OCI-LY7 (cell line): Measurements from ENCODE around the gene SPECC1. TPM values are rescaled to one million over a fixed set of nuclear protein-coding genes. Genes with fewer than 3 reads are reported as not detected.

Source experiments
- BruUV-seq: library from RNA; stranded (reverse); fragments of 400-500 nt; replicated peaks from 2 replicates; lab custom pipeline; 2021; lab: Mats Ljungman, UMichigan
- CTCF ChIA-PET: fragments of 300-600 bp; sonication (Branson Sonifier 250); formaldehyde crosslinking; loops from one replicate; lab custom pipeline; 2022; ENCODE audit warnings: antibody characterized with exemption; ENCODE audit not compliant: unreplicated experiment; lab: Charles Lee
- POLR2A ChIA-PET: fragments of 300-600 bp; sonication (Branson Sonifier 250); formaldehyde crosslinking; loops from one replicate; lab custom pipeline; 2022; ENCODE audit warnings: antibody characterized with exemption; lab: Charles Lee
- DNase-seq: peaks from one replicate; pipeline ENCODE4 v3.0.0-alpha.2; 2015; ENCODE audit warnings: low spot score
- H2AFZ ChIP-seq: fragments of 200-600 bp; sonication (generic), shearing (Covaris generic); 2 replicates; pipeline ENCODE4 v1.6.1; 2014; ENCODE audit warnings: mild to moderate bottlenecking, antibody characterized with exemption, low read length, moderate library complexity
- H3K27ac ChIP-seq: fragments of 200-600 bp; sonication (generic); 2 replicates; pipeline ENCODE4 v1.5.1; 2014; ENCODE audit warnings: mixed run types, low read depth, mild to moderate bottlenecking, moderate library complexity, low read length, inconsistent platforms; ENCODE audit not compliant: poor library complexity, severe bottlenecking
- H3K36me3 ChIP-seq: fragments of 200-600 bp; sonication (generic); 2 replicates; pipeline ENCODE4 v1.6.1; 2014; ENCODE audit warnings: mild to moderate bottlenecking, antibody characterized with exemption, low read length, moderate library complexity, mixed read lengths; ENCODE audit not compliant: insufficient read depth
- H3K4me1 ChIP-seq: fragments of 200-600 bp; sonication (generic); 2 replicates; pipeline ENCODE4 v1.5.1; 2014; ENCODE audit warnings: mild to moderate bottlenecking, low read length; ENCODE audit not compliant: insufficient read depth, poor library complexity, severe bottlenecking
- H3K4me2 ChIP-seq: fragments of 200-600 bp; sonication (generic); 2 replicates; pipeline ENCODE4 v1.6.1; 2014; ENCODE audit warnings: mild to moderate bottlenecking, low read length
- H3K4me3 ChIP-seq: fragments of 200-600 bp; sonication (generic); 2 replicates; pipeline ENCODE4 v1.5.1; 2014; ENCODE audit warnings: mild to moderate bottlenecking, low read depth, low read length; ENCODE audit not compliant: poor library complexity, severe bottlenecking
- H3K79me2 ChIP-seq: fragments of 200-600 bp; sonication (generic); 2 replicates; pipeline ENCODE4 v1.6.1; 2016; ENCODE audit warnings: low read depth, mild to moderate bottlenecking, low read length, moderate library complexity, mixed read lengths; ENCODE audit not compliant: insufficient read depth
- H3K9me2 ChIP-seq: fragments of 200-600 bp; sonication (generic); 2 replicates; pipeline ENCODE4 v1.6.1; 2016; ENCODE audit warnings: mild to moderate bottlenecking, low read length, mixed read lengths; ENCODE audit not compliant: insufficient read depth
- H3K9me3 ChIP-seq: fragments of 200-600 bp; sonication (generic); 2 replicates; pipeline ENCODE4 v1.6.1; 2014; ENCODE audit warnings: mild to moderate bottlenecking, mixed run types, low read length, mixed read lengths
- H4K20me1 ChIP-seq: fragments of 200-600 bp; sonication (generic); 2 replicates; pipeline ENCODE4 v1.6.1; 2014; ENCODE audit warnings: mild to moderate bottlenecking, antibody characterized with exemption, low read length, moderate library complexity, mixed read lengths; ENCODE audit not compliant: insufficient read depth
- CTCF ChIP-seq: fragments of 200-600 bp; sonication (generic); conservative IDR thresholded peaks from 2 replicates; pipeline ENCODE4 v1.5.1; 2014; ENCODE audit warnings: mild to moderate bottlenecking, antibody characterized with exemption, low read length, moderate library complexity, mixed read lengths
- EZH2phosphoT487 ChIP-seq: fragments of 200-600 bp; sonication (generic); IDR thresholded peaks from 2 replicates; pipeline ENCODE4 v1.6.1; 2018; ENCODE audit warnings: low read depth, borderline replicate concordance, mild to moderate bottlenecking, mixed run types, antibody characterized with exemption, low read length, moderate library complexity, mixed read lengths
- intact Hi-C: fragments of 100-400 bp; cut with micrococcal nuclease; formaldehyde crosslinking; loops from one replicate; pipeline ENCODE4 v1.10.0; 2022; ENCODE audit not compliant: unreplicated experiment
- total RNA-seq, 2 experiments: library from RNA; depleted of rRNA in 1 of 2; stranded (reverse); fragments of >200 nt in 1 of 2; shearing (Covaris generic) in 1 of 2; gene quantifications; 2 replicates each; pipeline ENCODE4 v1.2.3, GENCODE V29; 2014 to 2022

The SPECC1 gene
- total RNA-seq, 2 experiments from 2014 or later = 0.47 to 2.8 TPM

- ChIA-PET POLR2A (no interaction called here), CTCF (no interaction called here)
- Histone ChIP-seq H3K36me3 (no peaks in the 10 kb centered on the region), H3K4me3 (no peak overlapping the region), H3K27ac (no peak overlapping the region), H3K9me2 (no peaks in the 10 kb centered on the region), H3K4me2 (no peak overlapping the region), H2AFZ (no peak overlapping the region), H4K20me1 (no peaks in the 10 kb centered on the region), H3K4me1 (no peaks in the 10 kb centered on the region), H3K79me2 (no peaks in the 10 kb centered on the region), H3K9me3 (no peaks in the 10 kb centered on the region)
- no peak for DNase-seq
- intact Hi-C loops = no loop called here
- BruUV-seq = no TSS peak
- no peak for TF ChIP-seq EZH2phosphoT487
- no peak for TF ChIP-seq CTCF
These were observed 247.0 kb downstream of the SPECC1 start for GRCh38 chr17:20256144-20256543.

GRCh38 chr17:20257008-20257407, 247.8 kb downstream of the SPECC1 start:
- Histone ChIP-seq H3K36me3 (no peaks in the 10 kb centered on the region), H2AFZ (no peak overlapping the region), H3K4me3 (no peak overlapping the region), H4K20me1 (no peaks in the 10 kb centered on the region), H3K79me2 (no peaks in the 10 kb centered on the region), H3K27ac (no peak overlapping the region), H3K9me3 (no peaks in the 10 kb centered on the region), H3K4me2 (no peak overlapping the region), H3K9me2 (no peaks in the 10 kb centered on the region), H3K4me1 (no peaks in the 10 kb centered on the region)
- no peak for DNase-seq
- no TSS peak for BruUV-seq
- TF ChIP-seq CTCF (no peak), EZH2phosphoT487 (no peak)
- ChIA-PET POLR2A (interaction anchor here (0.6 to 1.0 kb wide), 2 partner anchors 19 to 117 kb away, joined by 3 read pairs; no protein-coding TSS in a partner anchor), CTCF (no interaction called here)
- intact Hi-C loops = no loop called here

GRCh38 chr17:20257798-20258197, 248.6 kb downstream of the SPECC1 start:
- H3K4me3 ChIP-seq = no peak overlapping the region
- intact Hi-C loops = no loop called here
- BruUV-seq = no TSS peak
- H3K9me3 ChIP-seq = no peaks in the 10 kb centered on the region
- CTCF ChIA-PET = no interaction called here
- no peaks in the 10 kb centered on the region for H3K9me2 ChIP-seq
- no peaks in the 10 kb centered on the region for H3K79me2 ChIP-seq
- H2AFZ ChIP-seq = no peak overlapping the region
- H3K4me2 ChIP-seq = no peak overlapping the region
- no peaks in the 10 kb centered on the region for H4K20me1 ChIP-seq
- POLR2A ChIA-PET = interaction anchor here (1.0 kb wide), 1 partner anchor 18 kb away, joined by 3 read pairs; no protein-coding TSS in a partner anchor
- no peak for DNase-seq
- TF ChIP-seq CTCF = no peak
- no peak for TF ChIP-seq EZH2phosphoT487
- no peak overlapping the region for H3K27ac ChIP-seq
- H3K4me1 ChIP-seq = no peaks in the 10 kb centered on the region
- H3K36me3 ChIP-seq = no peaks in the 10 kb centered on the region
